Transverse colon (tissue), 4 donors: ENCODE results near the gene ASAP3. TPM values are rescaled to one million over a fixed set of nuclear protein-coding genes. Genes with fewer than 3 reads are reported as not detected.

Experiments used
- DNase-seq: peaks from one replicate; pipeline ENCODE4 v3.0.0-alpha.2; 2019
- H3K27ac ChIP-seq, 4 donors: fragments of 200-600 bp; sonication (generic); 2 replicates each; pipeline ENCODE4 v1.5.1; 2016 to 2018; ENCODE audit warnings: inconsistent platforms in 4 of 4
- H3K27me3 ChIP-seq: fragments of 200-600 bp; sonication (generic); 2 replicates; pipeline ENCODE4 v1.5.1; 2017; ENCODE audit warnings: inconsistent platforms
- H3K36me3 ChIP-seq, 4 donors: fragments of 200-600 bp; sonication (generic); 2 replicates each; pipeline ENCODE4 v1.5.1; 2017 to 2019; ENCODE audit warnings: inconsistent platforms in 4 of 4
- H3K4me1 ChIP-seq, 4 donors: fragments of 200-600 bp; sonication (generic); 2 replicates each; pipeline ENCODE4 v1.5.1; 2017 to 2020; ENCODE audit warnings: inconsistent platforms in 4 of 4
- H3K4me3 ChIP-seq, 4 donors: fragments of 200-600 bp; sonication (generic); 1 replicate in 1 of 4; 2 replicates in 3 of 4; pipeline versions ENCODE4 v1.5.1 to v1.6.1; 2017 to 2019; ENCODE audit warnings: inconsistent platforms in 4 of 4
- H3K9me3 ChIP-seq, 2 donors: fragments of 200-600 bp; sonication (generic); 2 replicates each; pipeline ENCODE4 v1.5.1; 2017 to 2019; ENCODE audit warnings: inconsistent platforms in 2 of 2
- EP300 ChIP-seq: sonication (generic); formaldehyde crosslinking; IDR thresholded peaks from one replicate; pipeline ENCODE4 v1.6.1; 2017; ENCODE audit warnings: antibody characterized with exemption, low read depth
- POLR2A ChIP-seq: fragments of 450-650 bp; IDR thresholded peaks from one replicate; pipeline ENCODE4 v1.6.1; 2016; ENCODE audit warnings: antibody characterized with exemption, mild to moderate bottlenecking, moderate library complexity
- POLR2AphosphoS5 ChIP-seq, 3 donors: sonication (generic); formaldehyde crosslinking; IDR thresholded peaks; one replicate each; pipeline ENCODE4 v1.6.1; 2016; ENCODE audit warnings: antibody characterized with exemption in 3 of 3
- WGBS, 2 donors: methylation state at CpG; one replicate each; pipeline ENCODE4 v1.1.5; 2018; ENCODE audit warnings: low coverage in 1 of 2; 5-methylcytosine and 5-hydroxymethylcytosine counted together
- in situ Hi-C, 4 donors: fragments of 200-750 bp; cut with MboI; loops; one replicate each; pipeline versions ENCODE4 v1.15.0 to v1.15.1; 2017; ENCODE audit warnings: low sequenced_read_pairs in 3 of 4, low pct_ligation_motif_present in 1 of 4, low pct_unique_long_range_greater_than_20kb in 1 of 4
- intact Hi-C: fragments of 100-400 bp; cut with DNase I; formaldehyde crosslinking; loops from one replicate; pipeline ENCODE4 v1.15.1; 2023; ENCODE audit warnings: low total_unique reads
- total RNA-seq, 4 donors: library from RNA; depleted of rRNA; stranded (reverse); fragments of >200 nt; gene quantifications; one replicate each; pipeline ENCODE4 v1.1.0, GENCODE V29; 2016
- TF ChIP-seq, protein P1 (sequence below), 5 experiments: fragments of 200-600 bp in 3 of 5; fragments of 450-650 bp in 2 of 5; sonication (generic) in 3 of 5; IDR thresholded peaks; 1 replicate in 2 of 5; 2 replicates in 3 of 5; pipeline ENCODE4 v1.5.1; 2016 to 2017; ENCODE audit warnings: antibody characterized with exemption in 5 of 5, inconsistent platforms in 3 of 5, mild to moderate bottlenecking in 2 of 5, moderate library complexity in 1 of 5

Gene ASAP3
- total RNA-seq, 4 donors from 2014 or later = 38.2 to 62.9 (median 48.3) TPM

DNA sequence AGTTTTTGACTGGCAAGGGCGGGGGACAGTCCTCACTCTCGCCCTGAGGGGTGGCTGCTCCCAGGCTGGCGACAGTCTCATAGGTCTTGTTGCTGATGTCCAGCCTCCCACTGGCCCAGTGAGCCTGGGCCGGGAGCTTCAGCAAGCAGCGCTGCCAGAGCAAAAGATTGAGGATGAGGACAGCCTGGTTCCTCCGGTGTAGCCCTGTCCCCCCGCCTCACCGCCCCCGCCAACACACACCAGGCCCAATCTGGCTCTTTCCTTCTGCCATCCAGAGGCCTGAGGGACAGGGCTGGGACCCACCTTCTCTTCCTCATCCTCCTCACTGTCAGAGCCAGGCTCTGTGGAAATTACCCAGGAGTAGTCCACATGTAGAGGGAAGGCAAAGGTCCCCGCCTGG is 50.9 kb downstream of the ASAP3 start:
- Histone ChIP-seq H3K9me3 (no peaks in the 10 kb centered on the region), H3K36me3 (peaks cover 0 to 7% (median 2%) of the 10 kb centered on the region in 4 donors), H3K4me3 (no peak overlapping the region), H3K27me3 (no peaks in the 10 kb centered on the region), H3K27ac (no peak overlapping the region), H3K4me1 (peaks cover 0 to 19% (median 15%) of the 10 kb centered on the region in 4 donors)
- in situ Hi-C loops (no loop called here), intact Hi-C loops (no loop called here)
- TF ChIP-seq POLR2A (no peak), POLR2AphosphoS5 (IDR thresholded peaks at IDR 0.05) (no peak), EP300 (no peak)
- TF ChIP-seq, protein P1, sequence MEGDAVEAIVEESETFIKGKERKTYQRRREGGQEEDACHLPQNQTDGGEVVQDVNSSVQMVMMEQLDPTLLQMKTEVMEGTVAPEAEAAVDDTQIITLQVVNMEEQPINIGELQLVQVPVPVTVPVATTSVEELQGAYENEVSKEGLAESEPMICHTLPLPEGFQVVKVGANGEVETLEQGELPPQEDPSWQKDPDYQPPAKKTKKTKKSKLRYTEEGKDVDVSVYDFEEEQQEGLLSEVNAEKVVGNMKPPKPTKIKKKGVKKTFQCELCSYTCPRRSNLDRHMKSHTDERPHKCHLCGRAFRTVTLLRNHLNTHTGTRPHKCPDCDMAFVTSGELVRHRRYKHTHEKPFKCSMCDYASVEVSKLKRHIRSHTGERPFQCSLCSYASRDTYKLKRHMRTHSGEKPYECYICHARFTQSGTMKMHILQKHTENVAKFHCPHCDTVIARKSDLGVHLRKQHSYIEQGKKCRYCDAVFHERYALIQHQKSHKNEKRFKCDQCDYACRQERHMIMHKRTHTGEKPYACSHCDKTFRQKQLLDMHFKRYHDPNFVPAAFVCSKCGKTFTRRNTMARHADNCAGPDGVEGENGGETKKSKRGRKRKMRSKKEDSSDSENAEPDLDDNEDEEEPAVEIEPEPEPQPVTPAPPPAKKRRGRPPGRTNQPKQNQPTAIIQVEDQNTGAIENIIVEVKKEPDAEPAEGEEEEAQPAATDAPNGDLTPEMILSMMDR (IDR thresholded peaks at IDR 0.05) = no peak
- DNase-seq = no peak
- WGBS, 2 donors = 94% methylated on average over 10 of the region's 10 CpGs; no CpG with 5 or more reads in 1 of the 2 donors

DNA sequence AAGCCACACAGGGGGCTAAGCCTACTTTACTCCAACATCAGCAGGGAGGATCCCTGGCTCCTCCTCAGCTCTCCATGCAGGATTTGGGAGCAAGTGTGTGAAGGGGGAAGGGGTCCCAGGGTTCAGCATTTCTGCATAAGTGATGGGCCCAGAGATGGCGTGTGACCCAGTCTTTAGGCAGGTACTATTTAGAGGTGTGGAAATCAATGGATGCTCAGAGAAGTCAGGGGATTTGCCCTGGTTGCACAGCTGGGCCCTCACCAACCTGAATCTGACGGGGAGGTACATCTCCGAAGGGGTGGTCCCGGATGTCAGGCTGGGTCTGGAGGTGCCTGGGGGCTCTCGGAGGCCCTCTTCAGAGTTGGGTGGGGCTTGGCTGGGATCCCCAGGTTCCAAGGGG is 52.5 kb downstream of the ASAP3 start:
- intact Hi-C loops (no loop called here), in situ Hi-C loops (no loop called here)
- H3K4me1 ChIP-seq = peaks cover 0 to 19% (median 11%) of the 10 kb centered on the region in 4 donors
- TF ChIP-seq EP300 (no peak), POLR2A (no peak), POLR2AphosphoS5 (IDR thresholded peaks at IDR 0.05) (no peak)
- TF ChIP-seq, protein P1 (IDR thresholded peaks at IDR 0.05) = no peak
- H3K36me3 ChIP-seq = peaks cover 0 to 7% (median 2%) of the 10 kb centered on the region in 4 donors
- DNase-seq = no peak
- no peaks in the 10 kb centered on the region for H3K9me3 ChIP-seq
- H3K27me3 ChIP-seq = no peaks in the 10 kb centered on the region
- no peak overlapping the region for H3K27ac ChIP-seq
- no peak overlapping the region for H3K4me3 ChIP-seq
- 98% methylated on average over 5 of the region's 5 CpGs; no CpG with 5 or more reads in 1 of the 2 donors for WGBS, 2 donors

DNA sequence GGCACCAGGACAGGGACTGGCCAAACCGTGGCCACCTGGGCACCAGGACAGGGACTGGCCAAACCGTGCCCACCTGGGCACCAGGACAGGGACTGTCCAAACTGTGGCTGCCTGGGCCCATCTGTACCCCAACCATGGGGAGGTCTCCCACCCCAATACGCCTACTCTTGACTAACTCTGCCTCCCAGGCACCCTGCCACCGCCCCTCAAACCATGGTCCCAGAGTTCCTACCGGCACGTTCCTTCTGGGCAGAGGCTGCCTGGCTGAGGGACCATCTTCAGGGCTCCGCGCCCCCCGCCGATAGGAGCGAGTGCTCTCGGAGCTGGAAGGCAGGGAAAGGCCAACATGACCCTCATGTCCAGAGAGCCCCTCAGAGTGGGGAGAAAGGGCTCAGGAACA is 53.2 kb downstream of the ASAP3 start:
- WGBS, 2 donors = 89% methylated on average over 12 of the region's 12 CpGs; no CpG with 5 or more reads in 1 of the 2 donors
- no peaks in the 10 kb centered on the region for H3K27me3 ChIP-seq
- peaks cover 0 to 7% (median 2%) of the 10 kb centered on the region in 4 donors for H3K36me3 ChIP-seq
- TF ChIP-seq EP300 = no peak
- no peak for TF ChIP-seq POLR2AphosphoS5 (IDR thresholded peaks at IDR 0.05)
- TF ChIP-seq POLR2A = no peak
- TF ChIP-seq, protein P1 (IDR thresholded peaks at IDR 0.05) = no peak
- no peak for DNase-seq
- no peaks in the 10 kb centered on the region for H3K9me3 ChIP-seq
- no peak overlapping the region for H3K27ac ChIP-seq
- in situ Hi-C loops (no loop called here), intact Hi-C loops (no loop called here)
- H3K4me1 ChIP-seq = peaks cover 0 to 13% (median 5%) of the 10 kb centered on the region in 4 donors
- no peak overlapping the region for H3K4me3 ChIP-seq

DNA sequence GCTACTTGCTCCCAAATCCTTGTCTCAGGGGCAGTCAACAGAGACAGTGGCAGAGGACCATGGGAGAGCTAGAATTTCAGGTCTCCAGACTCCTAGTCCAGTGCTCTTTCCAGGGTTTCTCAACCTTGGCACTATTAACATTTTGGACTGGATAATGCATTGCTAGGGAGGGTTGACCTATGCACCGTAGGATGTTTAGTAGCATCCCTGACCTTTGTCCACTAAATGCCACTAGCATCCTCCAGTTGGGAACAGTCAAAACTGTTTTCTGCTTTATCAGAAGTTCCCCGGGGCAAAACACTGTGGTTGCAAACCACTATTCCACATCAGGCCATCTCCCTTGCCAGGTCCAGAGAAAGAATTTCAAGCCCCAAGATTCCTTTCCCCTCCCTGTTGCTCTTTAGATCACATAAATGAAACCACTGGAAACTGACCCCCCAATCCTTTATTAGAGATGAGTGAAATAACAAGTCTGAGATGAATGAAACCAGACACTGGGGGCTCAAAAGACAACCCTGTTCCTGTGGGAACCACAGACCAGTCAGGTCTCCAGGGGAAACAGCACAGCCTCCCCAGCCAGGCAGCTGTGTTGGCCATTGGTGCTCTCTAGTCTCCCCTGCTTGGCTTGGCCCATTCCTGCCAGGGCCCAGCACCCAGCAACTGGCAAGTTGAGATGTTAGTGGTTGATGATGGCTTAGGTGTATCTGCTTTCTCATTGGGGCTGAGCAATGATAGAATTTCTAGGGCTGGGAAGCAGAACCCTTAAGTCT is 55.7 kb downstream of the ASAP3 start:
- H3K4me3 ChIP-seq = no peak overlapping the region
- TF ChIP-seq, protein P1 (IDR thresholded peaks at IDR 0.05) = no peak
- no peak for TF ChIP-seq EP300
- no peak for TF ChIP-seq POLR2A
- intact Hi-C loops = no loop called here
- WGBS, 2 donors = 71% methylated on average over 2 of the region's 2 CpGs; no CpG with 5 or more reads in 1 of the 2 donors
- peaks cover 0 to 23% (median 16%) of the 10 kb centered on the region in 4 donors for H3K4me1 ChIP-seq
- in situ Hi-C loops = no loop called here
- no peaks in the 10 kb centered on the region for H3K9me3 ChIP-seq
- H3K36me3 ChIP-seq = peaks cover 0 to 7% (median under 1%) of the 10 kb centered on the region in 4 donors
- H3K27ac ChIP-seq = no peak overlapping the region
- DNase-seq = no peak
- H3K27me3 ChIP-seq = no peaks in the 10 kb centered on the region
